ENCODE measurements around the gene CHRM5.
"Not testable (repeated sequence)": the region's sequence is repeated elsewhere in the genome, so short reads cannot be mapped to it uniquely, and the experiment has no call there.

The CHRM5 gene

GRCh38 chr15:33985287-33985686 is 17.0 kb downstream of the CHRM5 start:
- no peak for TF ChIP-seq CTCF (IDR thresholded peaks at IDR 0.05)
- no peak overlapping the region for H3K27ac ChIP-seq
- no peak for DNase-seq (ENCODE audit: low spot score)
- no peak overlapping the region for H3K4me3 ChIP-seq

DNA sequence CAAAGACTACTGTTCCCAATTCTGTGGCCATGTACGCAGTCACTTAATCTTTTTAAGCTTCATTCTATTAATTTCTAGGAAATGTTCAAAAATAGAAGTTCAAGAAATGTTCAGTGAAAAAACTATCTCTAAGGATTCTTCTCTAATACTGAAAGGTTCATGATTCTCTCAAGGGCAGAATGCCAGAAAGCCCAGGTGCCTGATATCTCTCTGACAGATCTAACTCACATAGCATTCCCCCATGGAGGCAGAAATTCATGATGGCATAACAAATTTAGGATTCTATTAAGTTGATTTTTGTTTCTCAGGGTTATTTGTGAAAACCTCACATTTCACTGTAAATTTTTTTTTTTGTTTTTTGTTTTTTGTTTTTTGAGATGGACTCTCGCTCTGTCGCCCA is 17.5 kb downstream of the CHRM5 start:
- no peak for TF ChIP-seq CTCF (IDR thresholded peaks at IDR 0.05)
- DNase-seq (ENCODE audit: low spot score) = no peak
- Histone ChIP-seq H3K4me3 (no peak overlapping the region), H3K27ac (no peak overlapping the region)

DNA sequence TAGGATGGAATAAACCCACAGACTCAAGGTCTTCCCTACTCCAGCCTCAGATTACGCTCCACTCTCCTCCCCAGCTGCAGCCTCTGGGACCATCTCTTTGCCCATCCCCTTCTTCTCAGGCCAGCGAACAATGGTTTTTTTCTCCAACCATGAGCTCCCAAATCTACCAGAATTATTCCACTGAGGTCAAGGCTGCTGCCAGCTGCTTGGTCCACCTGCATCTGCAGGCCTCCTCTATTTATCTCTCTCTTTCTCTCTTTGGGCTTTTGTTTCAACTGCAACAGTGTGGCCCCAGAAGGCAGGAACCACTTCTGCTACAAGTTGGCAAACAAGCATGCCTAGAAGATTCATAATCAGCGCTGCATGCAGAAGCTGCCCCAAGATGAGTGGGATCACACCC is 19.1 kb downstream of the CHRM5 start:
- H3K27ac ChIP-seq = no peak overlapping the region
- TF ChIP-seq CTCF (IDR thresholded peaks at IDR 0.05) = no peak
- no peak for DNase-seq (ENCODE audit: low spot score)
- no peak overlapping the region for H3K4me3 ChIP-seq

DNA sequence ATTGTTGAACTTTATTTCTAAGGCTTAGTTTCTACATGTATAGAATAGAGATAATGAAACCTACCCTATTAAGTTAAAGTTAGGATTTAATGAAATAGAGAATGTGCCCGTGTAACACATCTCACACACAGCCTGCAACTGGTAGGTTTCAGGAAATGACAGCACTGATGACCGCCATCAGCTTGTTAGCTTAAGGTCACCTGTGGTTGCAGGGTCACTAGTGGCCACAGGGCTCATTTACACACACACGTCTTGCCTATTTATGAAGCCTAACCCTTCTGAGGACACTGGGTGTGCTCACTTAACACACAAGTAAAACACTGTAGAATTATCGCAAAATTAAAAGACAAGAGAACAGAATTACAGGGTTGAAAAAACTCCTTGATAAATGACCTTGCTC is 20.1 kb downstream of the CHRM5 start:
- DNase-seq (ENCODE audit: low spot score) = no peak
- Histone ChIP-seq H3K27ac (no peak overlapping the region), H3K4me3 (no peak overlapping the region)
- no peak for TF ChIP-seq CTCF (IDR thresholded peaks at IDR 0.05)

- DNase-seq (ENCODE audit: low spot score) = no peak
- TF ChIP-seq CTCF (IDR thresholded peaks at IDR 0.05) = no peak
- Histone ChIP-seq H3K27ac (no peak overlapping the region), H3K4me3 (no peak overlapping the region)
Observed at GRCh38 chr15:33994005-33994615, 25.8 kb downstream of the CHRM5 start.

GRCh38 chr15:33995666-33996065 is 27.4 kb downstream of the CHRM5 start:
- not testable (repeated sequence) for H3K4me3 ChIP-seq; H3K27ac ChIP-seq; DNase-seq (ENCODE audit: low spot score)

DNA sequence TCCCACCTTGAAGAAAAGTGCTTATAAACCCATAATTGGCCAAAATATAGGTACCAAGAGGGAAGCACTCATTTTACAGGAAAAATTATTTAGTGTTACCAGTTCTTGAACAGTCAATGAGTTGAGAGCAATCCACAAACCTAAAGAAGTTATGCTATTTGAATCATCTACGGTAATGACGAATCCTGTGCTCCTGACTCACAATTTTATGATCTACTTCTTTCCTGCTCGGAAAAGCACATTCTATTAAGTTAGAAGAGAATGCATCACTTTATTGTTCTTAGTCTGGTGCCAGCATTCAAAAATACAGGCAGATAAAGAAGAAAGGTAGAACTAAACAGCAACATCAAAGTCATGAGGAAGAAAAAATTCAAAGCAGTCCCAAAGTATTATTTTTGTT is 33.2 kb downstream of the CHRM5 start:
- no peak for TF ChIP-seq CTCF (IDR thresholded peaks at IDR 0.05)
- Histone ChIP-seq H3K4me3 (no peak overlapping the region), H3K27ac (no peak overlapping the region)
- DNase-seq (ENCODE audit: low spot score) = no peak

DNA sequence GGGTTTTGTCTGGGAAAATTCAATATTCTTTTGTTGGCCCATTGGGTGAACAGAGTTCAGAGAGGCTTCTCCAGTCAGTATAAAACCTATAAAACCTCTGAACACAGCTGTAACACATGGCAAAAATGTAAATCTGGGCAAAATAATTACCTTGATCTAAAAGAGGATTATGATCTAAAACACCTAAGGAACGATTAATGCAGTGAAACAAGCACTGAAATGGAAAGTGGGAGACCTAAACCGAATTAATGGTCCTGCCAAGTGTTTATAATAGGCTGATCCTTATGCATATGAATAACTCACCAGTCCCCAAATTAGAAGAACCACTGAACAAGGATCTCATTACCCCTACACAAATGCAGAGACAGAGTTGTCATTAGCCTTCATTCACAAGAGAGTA is 38.1 kb downstream of the CHRM5 start:
- TF ChIP-seq CTCF (IDR thresholded peaks at IDR 0.05) = no peak
- no peak overlapping the region for H3K4me3 ChIP-seq
- no peak for DNase-seq (ENCODE audit: low spot score)
- no peak overlapping the region for H3K27ac ChIP-seq

Measured in coronary artery (tissue), 2 donors.